Stimulated activated CD8-positive, alpha-beta memory T cell treated with anti-CD3 and anti-CD28 coated beads, Interleukin-12 subunit alpha, Interleukin-12 subunit beta, amount 100 ng/mL, for 4 hours (primary cell): ENCODE data around the gene PRSS1.
"Not testable (repeated sequence)": the region's sequence is repeated elsewhere in the genome, so short reads cannot be mapped to it uniquely, and the experiment has no call there.

ENCODE experiments used
- DNase-seq: peaks from one replicate; pipeline ENCODE4 v3.0.0-alpha.2; 2020; ENCODE audit warnings: low read depth

The PRSS1 gene

DNA sequence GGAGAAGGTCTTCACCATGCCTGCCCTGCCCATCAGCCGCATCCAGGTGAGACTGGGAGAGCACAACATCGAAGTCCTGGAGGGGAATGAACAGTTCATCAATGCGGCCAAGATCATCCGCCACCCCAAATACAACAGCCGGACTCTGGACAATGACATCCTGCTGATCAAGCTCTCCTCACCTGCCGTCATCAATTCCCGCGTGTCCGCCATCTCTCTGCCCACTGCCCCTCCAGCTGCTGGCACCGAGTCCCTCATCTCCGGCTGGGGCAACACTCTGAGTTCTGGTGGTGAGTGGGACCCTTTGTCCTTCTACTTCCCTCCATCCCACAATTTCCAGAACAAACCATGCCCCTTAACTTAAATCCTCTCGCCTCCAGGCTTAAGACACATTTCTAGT, 24.0 kb downstream of the PRSS1 start:
- DNase-seq, result no peak

- no peak for DNase-seq
Observed at GRCh38 chr7:142773937-142774744, 24.9 kb downstream of the PRSS1 start.

GRCh38 chr7:142774826-142775225, 25.6 kb downstream of the PRSS1 start:
- DNase-seq, result no peak

DNA sequence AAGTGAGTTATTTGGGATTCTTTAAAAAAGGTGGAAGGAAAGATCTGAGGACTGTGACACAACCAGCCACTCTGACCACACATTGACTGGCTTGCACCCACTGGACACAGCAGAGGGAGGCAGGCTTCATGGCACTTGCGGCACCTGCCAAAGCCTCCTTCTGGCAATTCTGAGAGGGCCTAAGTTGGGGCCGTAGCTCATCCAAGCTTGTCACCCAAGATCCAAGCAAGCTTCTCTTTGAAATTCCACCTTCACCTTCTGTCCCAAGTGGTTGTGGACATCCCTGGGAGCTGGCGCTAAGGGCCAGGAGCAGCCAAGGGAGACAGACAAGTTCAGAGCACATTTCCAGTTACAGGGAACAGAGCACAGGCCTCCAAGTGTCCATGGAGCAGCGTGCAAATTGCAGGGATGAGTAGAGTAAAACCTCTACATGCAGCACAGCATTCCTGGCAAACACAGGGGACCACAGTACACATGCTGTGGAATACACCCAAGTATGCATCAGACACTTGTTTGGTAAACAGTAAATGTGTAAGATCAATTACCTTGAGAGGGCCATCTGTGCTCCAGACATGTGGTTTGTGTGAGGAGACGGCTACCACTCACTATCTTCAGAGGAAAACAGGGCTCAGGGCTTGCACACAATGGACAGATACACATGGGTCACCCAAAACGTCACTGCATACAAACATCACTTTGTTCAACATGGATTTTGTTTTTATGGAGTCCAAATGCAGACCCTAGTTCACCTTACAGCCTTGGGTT, 26.3 kb downstream of the PRSS1 start:
- DNase-seq, result not testable (repeated sequence)

DNA sequence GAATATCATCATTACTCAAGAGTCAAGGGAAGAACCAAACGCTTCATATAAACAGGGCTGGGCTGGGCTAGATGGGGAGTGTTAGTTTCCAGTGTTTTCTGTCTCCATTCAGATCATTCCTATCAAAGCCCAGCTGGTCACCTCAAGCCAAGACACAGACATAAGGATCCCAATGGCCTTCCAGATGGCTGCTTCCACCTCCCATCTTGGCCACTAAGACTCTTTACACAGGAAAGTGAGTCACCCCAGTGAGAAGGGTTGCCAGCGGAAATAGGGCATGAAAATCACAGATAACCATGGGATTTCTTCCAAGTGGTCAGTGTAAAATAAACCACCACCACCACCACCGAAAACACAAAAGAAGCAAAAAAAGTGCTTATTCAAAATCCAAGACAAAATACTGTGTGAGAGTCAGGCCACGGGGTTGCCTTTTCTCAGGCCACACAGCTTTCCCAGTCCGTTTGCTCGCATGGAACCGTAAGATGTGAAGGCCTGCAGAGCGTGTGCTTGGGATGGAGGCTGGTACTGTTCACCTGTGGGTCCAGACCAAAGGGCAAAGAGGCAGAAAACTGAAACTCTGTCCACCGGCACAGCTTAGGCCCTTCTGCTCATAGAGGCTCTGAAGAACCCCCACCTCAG, 27.1 kb downstream of the PRSS1 start:
- DNase-seq, result no peak

DNA sequence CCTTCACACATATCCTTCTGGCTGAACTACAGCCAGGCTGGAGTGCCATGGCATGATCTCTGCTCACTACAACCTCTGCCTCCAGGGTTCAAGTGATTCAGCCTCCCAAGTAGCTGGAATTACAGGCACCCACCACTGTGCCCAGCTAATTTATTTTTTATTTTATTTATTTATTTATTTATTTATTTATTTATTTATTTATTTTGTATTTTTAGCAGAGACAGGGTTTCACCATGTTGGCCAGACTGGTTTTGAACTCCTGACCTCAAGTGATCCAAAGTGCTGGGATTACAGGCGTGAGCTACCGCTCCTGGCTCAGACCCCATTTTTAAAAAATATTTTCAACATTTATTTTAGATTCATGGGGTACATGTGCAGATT, 27.6 kb downstream of the PRSS1 start:
- DNase-seq, result not testable (repeated sequence)

- DNase-seq, result no peak
Observed at GRCh38 chr7:142777318-142777717, 28.0 kb downstream of the PRSS1 start.

- DNase-seq, result no peak
Observed at GRCh38 chr7:142782922-142783900, 33.9 kb downstream of the PRSS1 start.

GRCh38 chr7:142784096-142784495, 34.8 kb downstream of the PRSS1 start:
- no peak for DNase-seq

DNA sequence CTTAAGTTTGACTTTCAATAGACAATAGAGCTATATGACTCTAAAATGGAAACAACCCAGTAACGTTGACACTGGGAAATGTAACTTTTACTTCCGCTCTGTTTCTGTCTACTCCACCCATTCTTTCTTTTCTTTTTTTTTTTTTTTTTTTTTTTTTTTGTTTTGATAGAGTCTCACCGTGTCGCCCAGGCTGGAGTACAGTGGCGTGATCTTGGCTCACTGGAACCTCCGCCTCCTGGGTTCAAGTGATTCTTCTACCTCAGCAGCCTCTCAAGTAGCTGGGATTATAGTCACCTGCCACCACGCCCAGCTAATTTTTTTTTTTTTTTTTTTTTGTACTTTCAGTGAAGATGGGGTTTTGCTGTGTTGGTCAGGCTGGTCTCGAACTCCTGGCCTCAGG, 35.4 kb downstream of the PRSS1 start:
- no peak for DNase-seq

DNA sequence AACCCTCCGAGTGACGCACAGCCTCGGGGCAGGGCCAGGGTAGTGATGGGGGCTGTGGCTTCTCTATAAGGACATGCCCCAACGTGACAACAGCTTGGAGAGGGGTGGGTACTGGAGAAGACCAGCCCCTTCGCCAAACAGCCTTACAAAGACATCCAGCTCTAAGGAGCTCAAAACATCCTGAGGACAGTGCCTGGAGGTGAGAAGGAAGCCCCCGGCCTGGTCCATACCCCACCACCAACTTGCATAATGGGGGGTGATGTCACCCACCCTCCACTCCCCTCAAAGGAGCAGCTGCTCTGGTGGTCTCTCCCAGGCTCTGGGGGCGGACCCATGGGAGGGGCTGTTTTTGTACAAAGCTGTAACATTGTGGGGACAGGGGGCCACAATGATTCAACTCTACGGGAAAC, 36.6 kb downstream of the PRSS1 start:
- peak; percentile 64 for DNase-seq

- no peak for DNase-seq
Observed at GRCh38 chr7:142787034-142787768, 37.9 kb downstream of the PRSS1 start.

DNA sequence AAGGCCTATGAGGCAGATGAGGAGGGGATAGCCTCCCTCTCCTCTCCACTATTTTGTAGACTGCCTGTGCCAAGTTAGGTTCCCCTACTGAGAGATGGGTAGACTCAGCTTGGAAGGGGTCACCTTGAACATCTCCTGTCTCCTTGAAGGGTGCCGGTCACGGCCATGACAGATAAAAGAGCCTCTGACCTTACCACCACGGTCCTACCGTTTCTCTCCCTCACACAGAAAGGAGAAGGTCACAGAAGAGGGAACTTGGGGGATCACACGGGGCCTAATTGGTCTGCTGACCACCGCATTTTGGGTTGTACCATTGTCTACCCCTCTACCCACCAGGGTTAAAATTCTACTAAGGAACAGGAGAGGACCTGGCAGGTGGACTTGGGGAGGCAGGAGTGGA, 38.5 kb downstream of the PRSS1 start:
- DNase-seq, result no peak

DNA sequence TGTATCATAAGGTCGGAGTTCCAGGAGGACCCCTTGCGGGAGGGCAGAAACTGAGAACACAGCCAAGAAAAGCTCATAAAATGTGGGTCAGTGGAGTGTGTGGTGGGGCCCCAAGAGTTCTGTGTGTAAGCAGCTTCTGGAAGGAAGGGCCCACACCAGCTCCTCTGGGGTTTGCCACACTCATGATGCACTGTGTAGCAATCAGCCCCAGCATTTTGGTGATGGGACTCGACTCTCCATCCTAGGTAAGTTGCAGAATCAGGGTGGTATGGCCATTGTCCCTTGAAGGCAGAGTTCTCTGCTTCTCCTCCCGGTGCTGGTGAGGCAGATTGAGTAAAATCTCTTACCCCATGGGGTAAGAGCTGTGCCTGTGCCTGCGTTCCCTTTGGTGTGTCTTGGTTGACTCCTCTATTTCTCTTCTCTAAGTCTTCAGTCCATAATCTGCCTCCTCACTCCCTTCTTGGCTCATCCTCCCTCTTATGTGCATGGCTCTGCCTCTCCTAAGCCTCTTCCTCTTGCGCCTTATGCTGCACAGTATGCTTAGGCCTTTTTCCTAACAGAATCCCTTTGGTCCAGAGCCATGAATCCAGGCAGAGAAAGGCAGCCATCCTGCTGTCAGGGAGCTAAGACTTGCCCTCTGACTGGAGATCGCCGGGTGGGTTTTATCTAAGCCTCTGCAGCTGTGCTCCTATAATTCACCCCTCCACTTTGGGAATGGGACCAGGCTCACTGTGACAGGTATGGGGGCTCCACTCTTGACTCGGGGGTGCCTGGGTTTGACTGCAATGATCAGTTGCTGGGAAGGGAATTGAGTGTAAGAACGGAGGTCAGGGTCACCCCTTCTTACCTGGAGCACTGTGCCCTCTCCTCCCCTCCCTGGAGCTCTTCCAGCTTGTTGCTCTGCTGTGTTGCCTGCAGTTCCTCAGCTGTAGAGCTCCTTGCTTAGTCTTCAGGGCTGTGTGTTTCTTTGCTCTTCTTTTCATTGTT, 39.3 kb downstream of the PRSS1 start:
- DNase-seq, result no peak

GRCh38 chr7:142789441-142789840, 40.2 kb downstream of the PRSS1 start:
- no peak for DNase-seq

- DNase-seq, result no peak
Observed at GRCh38 chr7:142790056-142790455, 40.8 kb downstream of the PRSS1 start.

GRCh38 chr7:142790555-142790954, 41.3 kb downstream of the PRSS1 start:
- DNase-seq, result no peak

DNA sequence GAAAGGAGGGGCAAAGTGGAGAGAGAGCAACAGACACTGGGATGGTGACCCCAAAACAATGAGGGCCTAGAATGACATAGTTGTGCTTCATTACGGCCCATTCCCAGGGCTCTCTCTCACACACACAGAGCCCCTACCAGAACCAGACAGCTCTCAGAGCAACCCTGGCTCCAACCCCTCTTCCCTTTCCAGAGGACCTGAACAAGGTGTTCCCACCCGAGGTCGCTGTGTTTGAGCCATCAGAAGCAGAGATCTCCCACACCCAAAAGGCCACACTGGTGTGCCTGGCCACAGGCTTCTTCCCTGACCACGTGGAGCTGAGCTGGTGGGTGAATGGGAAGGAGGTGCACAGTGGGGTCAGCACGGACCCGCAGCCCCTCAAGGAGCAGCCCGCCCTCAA, 42.2 kb downstream of the PRSS1 start:
- no peak for DNase-seq

DNA sequence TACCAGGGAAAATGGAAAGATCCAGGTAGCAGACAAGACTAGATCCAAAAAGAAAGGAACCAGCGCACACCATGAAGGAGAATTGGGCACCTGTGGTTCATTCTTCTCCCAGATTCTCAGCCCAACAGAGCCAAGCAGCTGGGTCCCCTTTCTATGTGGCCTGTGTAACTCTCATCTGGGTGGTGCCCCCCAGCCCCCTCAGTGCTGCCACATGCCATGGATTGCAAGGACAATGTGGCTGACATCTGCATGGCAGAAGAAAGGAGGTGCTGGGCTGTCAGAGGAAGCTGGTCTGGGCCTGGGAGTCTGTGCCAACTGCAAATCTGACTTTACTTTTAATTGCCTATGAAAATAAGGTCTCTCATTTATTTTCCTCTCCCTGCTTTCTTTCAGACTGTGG, 42.9 kb downstream of the PRSS1 start:
- no peak for DNase-seq

DNA sequence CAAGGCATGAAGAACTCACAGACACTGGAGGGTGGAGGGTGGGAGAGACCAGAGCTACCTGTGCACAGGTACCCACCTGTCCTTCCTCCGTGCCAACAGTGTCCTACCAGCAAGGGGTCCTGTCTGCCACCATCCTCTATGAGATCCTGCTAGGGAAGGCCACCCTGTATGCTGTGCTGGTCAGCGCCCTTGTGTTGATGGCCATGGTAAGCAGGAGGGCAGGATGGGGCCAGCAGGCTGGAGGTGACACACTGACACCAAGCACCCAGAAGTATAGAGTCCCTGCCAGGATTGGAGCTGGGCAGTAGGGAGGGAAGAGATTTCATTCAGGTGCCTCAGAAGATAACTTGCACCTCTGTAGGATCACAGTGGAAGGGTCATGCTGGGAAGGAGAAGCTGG, 43.3 kb downstream of the PRSS1 start:
- no peak for DNase-seq
